Mesothelial cell of epicardium (in vitro differentiated cells): Measurements from ENCODE around the gene NT5E. TPM values are rescaled to one million over a fixed set of nuclear protein-coding genes. Genes with fewer than 3 reads are reported as not detected.

ENCODE experiments used
- DNase-seq, 2 experiments: peaks; one replicate each; pipeline ENCODE4 v3.0.0; 2021; ENCODE audit warnings: low spot score in 2 of 2; ENCODE audit not compliant: unreplicated experiment in 2 of 2
- H3K27ac Mint-ChIP-seq: 2 replicates; pipeline ENCODE4 v1.8.0; 2021; ENCODE audit warnings: mixed read lengths
- H3K27me3 Mint-ChIP-seq: 2 replicates; pipeline ENCODE4 v1.8.0; 2021; ENCODE audit warnings: low read depth, mixed read lengths
- H3K36me3 Mint-ChIP-seq: 2 replicates; pipeline ENCODE4 v1.8.0; 2021; ENCODE audit warnings: mixed read lengths
- H3K4me1 Mint-ChIP-seq: 2 replicates; pipeline ENCODE4 v1.8.0; 2021; ENCODE audit warnings: mixed read lengths
- H3K4me3 Mint-ChIP-seq: 2 replicates; pipeline ENCODE4 v1.8.0; 2021; ENCODE audit warnings: mild to moderate bottlenecking, moderate library complexity, mixed read lengths
- H3K9me3 Mint-ChIP-seq: 2 replicates; pipeline ENCODE4 v1.8.0; 2021; ENCODE audit warnings: mixed read lengths
- total RNA-seq: library from RNA; stranded (reverse); gene quantifications from 3 replicates; pipeline ENCODE4 v1.2.1, GENCODE V29; 2021
- TF ChIP-seq, protein P1 (sequence below): fragments of 200-600 bp; sonication (generic); IDR thresholded peaks from one replicate; pipeline ENCODE4 v1.5.0; 2021; ENCODE audit warnings: antibody characterized with exemption; ENCODE audit not compliant: unreplicated experiment

Gene NT5E
- total RNA-seq, 1 donor from 2014 or later = 0.25 TPM

DNA sequence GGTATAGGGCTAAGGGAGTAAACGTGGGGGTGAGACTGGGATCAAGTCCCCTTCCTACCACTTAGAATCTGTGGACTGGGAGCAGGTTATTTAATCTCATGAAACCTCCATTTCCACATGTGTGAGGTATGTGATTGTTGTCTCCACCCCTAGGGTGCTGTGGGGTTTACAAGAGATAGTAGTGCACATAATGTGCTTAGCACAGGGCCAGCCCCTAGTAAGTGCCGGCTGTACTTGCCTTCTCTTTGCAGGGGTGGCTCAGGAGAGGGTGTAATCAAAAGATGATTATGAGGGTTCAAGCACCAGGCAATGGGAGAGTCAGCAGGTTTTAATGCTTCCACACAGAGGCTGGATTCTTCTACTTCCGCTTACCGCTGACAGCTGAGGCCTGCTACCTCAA lies 6.9 kb downstream of the NT5E start:
- peaks cover 48% of the 10 kb centered on the region for H3K27me3 Mint-ChIP-seq
- H3K4me3 Mint-ChIP-seq = no peak overlapping the region
- no peak overlapping the region for H3K27ac Mint-ChIP-seq
- H3K36me3 Mint-ChIP-seq = no peaks in the 10 kb centered on the region
- H3K9me3 Mint-ChIP-seq = no peaks in the 10 kb centered on the region
- no peaks in the 10 kb centered on the region for H3K4me1 Mint-ChIP-seq
- TF ChIP-seq, protein P1, sequence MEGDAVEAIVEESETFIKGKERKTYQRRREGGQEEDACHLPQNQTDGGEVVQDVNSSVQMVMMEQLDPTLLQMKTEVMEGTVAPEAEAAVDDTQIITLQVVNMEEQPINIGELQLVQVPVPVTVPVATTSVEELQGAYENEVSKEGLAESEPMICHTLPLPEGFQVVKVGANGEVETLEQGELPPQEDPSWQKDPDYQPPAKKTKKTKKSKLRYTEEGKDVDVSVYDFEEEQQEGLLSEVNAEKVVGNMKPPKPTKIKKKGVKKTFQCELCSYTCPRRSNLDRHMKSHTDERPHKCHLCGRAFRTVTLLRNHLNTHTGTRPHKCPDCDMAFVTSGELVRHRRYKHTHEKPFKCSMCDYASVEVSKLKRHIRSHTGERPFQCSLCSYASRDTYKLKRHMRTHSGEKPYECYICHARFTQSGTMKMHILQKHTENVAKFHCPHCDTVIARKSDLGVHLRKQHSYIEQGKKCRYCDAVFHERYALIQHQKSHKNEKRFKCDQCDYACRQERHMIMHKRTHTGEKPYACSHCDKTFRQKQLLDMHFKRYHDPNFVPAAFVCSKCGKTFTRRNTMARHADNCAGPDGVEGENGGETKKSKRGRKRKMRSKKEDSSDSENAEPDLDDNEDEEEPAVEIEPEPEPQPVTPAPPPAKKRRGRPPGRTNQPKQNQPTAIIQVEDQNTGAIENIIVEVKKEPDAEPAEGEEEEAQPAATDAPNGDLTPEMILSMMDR = no peak
- DNase-seq = no peak

DNA sequence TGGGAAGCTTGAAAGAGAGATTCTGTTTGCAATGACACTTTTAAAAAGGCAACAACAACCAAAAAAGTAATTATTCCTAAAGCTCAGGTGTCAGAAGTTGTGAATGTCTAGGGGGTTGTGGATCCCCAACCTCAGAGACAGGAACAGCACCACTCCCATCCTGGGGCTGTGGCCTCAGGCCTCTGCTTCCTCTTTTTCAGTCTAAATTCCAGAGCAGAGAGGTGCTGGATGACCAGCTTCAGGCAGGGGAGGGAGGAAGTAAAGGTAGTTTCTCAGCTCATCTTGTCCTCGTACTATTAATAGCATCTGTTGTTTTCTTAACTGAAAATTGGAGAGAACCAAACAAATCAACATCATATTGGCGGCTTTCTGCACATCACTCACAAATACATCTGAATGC lies 8.3 kb downstream of the NT5E start:
- TF ChIP-seq, protein P1 = no peak
- H3K27me3 Mint-ChIP-seq = peaks cover 46% of the 10 kb centered on the region
- no peaks in the 10 kb centered on the region for H3K9me3 Mint-ChIP-seq
- no peak overlapping the region for H3K4me3 Mint-ChIP-seq
- H3K27ac Mint-ChIP-seq = no peak overlapping the region
- no peaks in the 10 kb centered on the region for H3K4me1 Mint-ChIP-seq
- no peaks in the 10 kb centered on the region for H3K36me3 Mint-ChIP-seq
- DNase-seq = no peak

DNA sequence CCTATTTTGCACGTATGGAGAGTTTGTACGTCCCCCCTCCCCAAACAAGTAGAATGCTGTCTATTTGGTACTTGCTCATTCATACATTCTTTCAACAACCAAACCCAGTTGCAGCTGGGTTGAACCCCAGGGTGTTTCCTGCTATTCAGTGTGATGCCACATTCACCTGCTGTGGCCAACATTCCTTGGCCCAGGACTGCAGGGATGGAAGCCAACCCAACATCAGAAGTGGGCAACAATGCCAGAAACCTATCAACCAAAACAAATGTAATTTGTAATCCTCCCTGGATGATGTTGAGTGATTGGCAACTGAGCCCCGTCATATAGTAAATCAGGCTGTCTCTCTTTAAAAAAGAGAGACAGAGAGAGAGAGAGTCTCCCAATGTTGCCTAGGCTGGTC lies 8.9 kb downstream of the NT5E start:
- Mint-ChIP-seq H3K4me3 (no peak overlapping the region), H3K27ac (no peak overlapping the region), H3K4me1 (no peaks in the 10 kb centered on the region), H3K36me3 (no peaks in the 10 kb centered on the region), H3K27me3 (peaks cover 44% of the 10 kb centered on the region), H3K9me3 (no peaks in the 10 kb centered on the region)
- DNase-seq = no peak
- TF ChIP-seq, protein P1 = no peak

DNA sequence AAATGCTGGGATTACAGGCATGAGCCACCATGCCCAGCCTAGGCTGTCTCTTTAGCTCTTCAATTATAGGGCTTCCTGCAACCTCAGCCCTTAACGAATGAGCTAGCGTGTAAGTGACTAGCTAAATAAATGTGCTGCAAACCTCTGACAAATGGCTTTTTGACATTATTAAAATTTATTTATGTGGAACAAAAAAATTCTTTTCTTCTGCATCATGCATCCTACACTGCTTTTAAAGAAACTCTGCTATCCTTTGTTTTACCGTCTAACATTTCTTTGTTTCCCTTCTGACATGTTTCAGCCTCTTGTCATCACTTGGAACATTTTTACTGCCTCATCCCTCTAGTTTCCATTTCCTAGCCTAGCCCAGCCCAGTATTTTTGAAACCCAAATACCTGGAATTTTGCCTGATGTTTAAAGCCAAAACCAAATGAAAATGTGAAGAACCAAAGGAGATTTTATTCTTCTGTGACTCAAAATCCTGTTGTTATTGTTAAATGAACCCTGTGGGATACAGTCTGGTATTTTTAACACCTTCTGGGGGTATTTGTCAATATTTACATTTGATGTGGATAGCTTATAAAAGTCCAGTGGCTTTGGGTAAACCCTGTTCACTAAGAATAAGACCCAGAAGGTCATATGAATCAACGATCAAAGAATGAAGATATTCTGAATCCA lies 9.5 kb downstream of the NT5E start:
- Mint-ChIP-seq H3K36me3 (no peaks in the 10 kb centered on the region), H3K4me1 (no peaks in the 10 kb centered on the region), H3K27ac (no peak overlapping the region)

DNA sequence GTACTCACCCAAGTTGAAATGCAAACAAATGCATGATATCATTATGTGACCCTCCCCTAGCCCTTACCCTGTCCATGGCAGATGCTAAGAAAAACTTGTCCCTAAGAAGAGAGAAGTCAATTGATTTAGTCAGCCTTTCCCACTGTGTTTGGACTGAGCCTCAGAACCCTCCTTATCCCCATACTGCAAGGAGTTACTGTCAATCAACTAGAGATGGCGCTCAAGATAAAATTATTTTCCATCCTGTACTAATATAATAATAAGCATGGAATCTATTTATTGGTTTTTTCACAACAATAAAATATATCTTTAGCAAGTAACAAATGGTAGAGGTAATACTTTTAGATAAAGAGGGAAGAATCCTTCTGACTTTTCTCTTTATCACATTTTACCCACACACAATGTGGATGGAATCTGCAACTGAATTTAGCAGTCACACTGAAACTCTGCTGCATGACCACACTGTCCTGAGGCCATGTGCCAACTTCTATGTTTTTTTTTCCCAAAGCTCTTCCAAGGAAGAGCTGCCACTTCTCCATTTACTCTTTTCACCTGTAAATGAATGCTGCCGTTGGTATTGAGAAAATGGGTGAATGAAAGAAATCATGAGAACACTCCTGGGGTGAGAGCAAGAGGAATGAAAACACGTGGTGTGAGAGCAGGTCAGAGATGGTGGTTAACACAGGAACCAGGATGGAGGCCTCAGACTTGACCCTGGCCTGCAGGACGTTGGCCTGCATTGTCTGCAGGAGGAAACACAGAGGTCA lies 10.5 kb downstream of the NT5E start:
- no peaks in the 10 kb centered on the region for H3K36me3 Mint-ChIP-seq
- DNase-seq = no peak
- H3K27me3 Mint-ChIP-seq = peaks cover 33% of the 10 kb centered on the region
- TF ChIP-seq, protein P1 = no peak
- H3K4me3 Mint-ChIP-seq = no peak overlapping the region
- no peaks in the 10 kb centered on the region for H3K4me1 Mint-ChIP-seq
- no peaks in the 10 kb centered on the region for H3K9me3 Mint-ChIP-seq
- H3K27ac Mint-ChIP-seq = no peak overlapping the region

More for the DNA sequence above, 9.5 kb downstream of the NT5E start:
- peaks cover 38% of the 10 kb centered on the region for H3K27me3 Mint-ChIP-seq
- no peaks in the 10 kb centered on the region for H3K9me3 Mint-ChIP-seq
- DNase-seq = no peak
- no peak overlapping the region for H3K4me3 Mint-ChIP-seq
- TF ChIP-seq, protein P1 = no peak
